ENCODE measurements around the gene PYGO2.

PYGO2 gene

DNA sequence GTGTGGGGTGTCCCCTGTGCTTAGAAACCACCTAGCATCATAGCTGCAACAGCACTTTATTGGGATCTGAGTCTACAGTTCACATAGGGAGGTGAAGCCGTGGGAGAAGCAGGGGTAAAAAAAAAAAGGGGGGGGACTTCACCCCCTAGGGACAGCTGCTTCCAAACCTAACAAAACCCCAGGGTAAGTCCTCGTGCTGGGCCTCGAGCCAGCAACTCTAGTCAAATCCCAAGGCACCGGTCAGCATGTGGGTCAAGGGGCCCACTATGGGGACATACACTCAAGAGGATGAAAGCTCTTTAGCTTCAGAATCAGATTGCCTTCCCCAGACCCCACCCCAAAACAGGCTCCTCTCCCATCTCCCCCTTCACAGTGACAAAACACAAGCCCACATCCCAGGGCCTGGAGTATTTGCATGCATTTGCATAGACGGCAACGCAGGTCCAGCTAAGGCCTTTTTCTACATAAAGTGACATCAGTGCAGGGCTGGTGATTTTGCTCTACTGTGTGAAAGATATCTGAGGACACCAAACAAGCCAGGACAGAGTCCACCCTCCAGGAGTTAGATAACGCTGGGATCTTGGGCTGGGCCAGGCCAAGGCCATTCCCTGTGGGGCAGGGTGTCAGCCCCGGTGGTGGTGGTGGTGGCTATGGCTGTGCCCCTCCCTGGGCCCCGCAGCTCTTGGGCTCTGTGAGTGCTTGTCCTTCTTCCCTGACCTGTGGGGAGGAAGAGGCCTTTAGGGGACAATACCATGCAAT lies 17.0 kb downstream of the PYGO2 start:
- no peaks in the 10 kb centered on the region for H3K36me3 ChIP-seq (ENCODE audit: insufficient read depth, low read depth, low read length)
- no peaks in the 10 kb centered on the region for H3K27me3 ChIP-seq (ENCODE audit: insufficient read depth, low read length)
- no peak overlapping the region for H3K27ac ChIP-seq (ENCODE audit: low read length)
- no peak overlapping the region for H3K4me3 ChIP-seq (ENCODE audit: low read length)
- peaks cover 8% of the 10 kb centered on the region; the same call in 1 of the 2 replicates for H3K4me1 ChIP-seq (ENCODE audit: insufficient read depth, low read length)
- no peak overlapping the region for H3K9ac ChIP-seq (ENCODE audit: low read depth, low read length)
- no peaks in the 10 kb centered on the region for H3K9me3 ChIP-seq (ENCODE audit: insufficient read depth, low read depth, low read length)

DNA sequence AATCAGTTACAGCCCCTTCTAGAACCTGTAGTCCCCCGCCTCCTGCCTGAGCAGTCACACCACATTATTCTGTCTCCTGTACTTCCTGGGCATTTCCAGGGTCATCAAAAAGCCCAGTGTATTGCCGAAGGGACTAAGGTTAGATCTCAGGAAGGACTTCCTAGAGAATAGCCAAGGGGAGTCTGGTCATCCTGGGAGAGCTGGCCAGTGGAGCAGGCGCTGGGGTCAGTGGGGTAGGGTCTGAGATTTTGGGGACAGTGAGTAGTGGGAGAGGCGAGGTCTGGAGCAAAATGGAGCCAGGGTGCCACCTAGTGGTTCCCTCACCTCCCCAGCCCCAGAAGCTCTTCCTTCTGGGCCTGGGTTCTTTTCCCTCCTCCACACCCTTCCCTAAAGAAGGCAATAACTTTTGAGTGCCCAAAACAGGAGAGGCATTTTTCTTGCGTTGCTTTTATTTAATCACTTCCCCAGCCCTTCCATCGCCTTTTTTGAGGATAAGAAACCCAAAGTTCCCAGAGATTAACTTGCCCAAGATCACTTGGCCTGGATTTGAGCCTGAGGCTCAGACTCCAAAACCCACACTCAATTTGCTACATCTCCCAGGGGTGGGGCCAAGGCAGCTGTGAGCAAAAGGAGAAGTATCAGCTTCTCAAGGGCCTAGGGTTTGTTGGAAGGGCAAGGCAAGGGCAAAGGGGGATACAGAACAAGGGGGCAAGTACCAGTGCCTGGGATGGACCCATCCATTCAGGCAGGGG lies 17.8 kb downstream of the PYGO2 start:
- Histone ChIP-seq H3K9ac (ENCODE audit: low read depth, low read length) (no peak overlapping the region), H3K27ac (ENCODE audit: low read length) (no peak overlapping the region), H3K4me3 (ENCODE audit: low read length) (no peak overlapping the region), H3K27me3 (ENCODE audit: insufficient read depth, low read length) (no peaks in the 10 kb centered on the region), H3K4me1 (ENCODE audit: insufficient read depth, low read length) (peaks cover 8% of the 10 kb centered on the region; the same call in 1 of the 2 replicates), H3K36me3 (ENCODE audit: insufficient read depth, low read depth, low read length) (no peaks in the 10 kb centered on the region), H3K9me3 (ENCODE audit: insufficient read depth, low read depth, low read length) (no peaks in the 10 kb centered on the region)

DNA sequence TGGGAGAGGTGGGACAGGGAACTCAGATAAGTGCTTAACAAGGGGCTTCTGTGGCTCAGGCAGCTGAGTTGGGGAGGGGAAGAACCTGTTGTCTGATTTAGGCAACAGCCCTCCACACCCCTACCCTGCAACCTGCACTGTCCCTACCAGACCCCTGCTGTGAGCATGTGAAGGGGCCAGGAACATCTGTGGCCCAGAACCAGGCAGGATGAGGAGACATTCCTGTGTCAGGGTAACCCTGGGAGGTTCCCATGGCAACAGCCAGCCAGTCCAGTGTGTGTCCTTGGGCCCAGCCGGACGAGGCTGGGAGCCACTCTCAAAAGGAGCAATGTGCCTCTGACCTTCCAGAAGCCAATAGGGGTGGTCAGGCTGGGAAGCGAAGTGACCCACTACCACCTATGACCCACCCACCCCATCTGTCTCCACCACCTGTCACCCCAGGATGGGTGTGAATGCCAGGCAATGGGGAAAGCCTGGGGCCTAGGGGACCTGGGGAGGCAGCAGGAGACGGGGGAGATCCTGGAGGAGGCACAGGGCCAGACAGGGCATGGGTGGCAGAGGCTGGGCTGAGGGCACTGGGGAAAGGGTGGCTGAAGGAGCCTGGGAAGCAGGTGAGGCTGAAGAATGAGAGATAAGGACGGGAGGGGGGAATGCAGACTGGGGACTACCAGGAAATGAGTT lies 20.1 kb downstream of the PYGO2 start:
- Histone ChIP-seq H3K4me1 (ENCODE audit: insufficient read depth, low read length) (peaks cover 8% of the 10 kb centered on the region; the same call in 1 of the 2 replicates), H3K27me3 (ENCODE audit: insufficient read depth, low read length) (no peaks in the 10 kb centered on the region), H3K9me3 (ENCODE audit: insufficient read depth, low read depth, low read length) (no peaks in the 10 kb centered on the region), H3K4me3 (ENCODE audit: low read length) (no peak overlapping the region), H3K9ac (ENCODE audit: low read depth, low read length) (no peak overlapping the region), H3K36me3 (ENCODE audit: insufficient read depth, low read depth, low read length) (no peaks in the 10 kb centered on the region), H3K27ac (ENCODE audit: low read length) (no peak overlapping the region)

DNA sequence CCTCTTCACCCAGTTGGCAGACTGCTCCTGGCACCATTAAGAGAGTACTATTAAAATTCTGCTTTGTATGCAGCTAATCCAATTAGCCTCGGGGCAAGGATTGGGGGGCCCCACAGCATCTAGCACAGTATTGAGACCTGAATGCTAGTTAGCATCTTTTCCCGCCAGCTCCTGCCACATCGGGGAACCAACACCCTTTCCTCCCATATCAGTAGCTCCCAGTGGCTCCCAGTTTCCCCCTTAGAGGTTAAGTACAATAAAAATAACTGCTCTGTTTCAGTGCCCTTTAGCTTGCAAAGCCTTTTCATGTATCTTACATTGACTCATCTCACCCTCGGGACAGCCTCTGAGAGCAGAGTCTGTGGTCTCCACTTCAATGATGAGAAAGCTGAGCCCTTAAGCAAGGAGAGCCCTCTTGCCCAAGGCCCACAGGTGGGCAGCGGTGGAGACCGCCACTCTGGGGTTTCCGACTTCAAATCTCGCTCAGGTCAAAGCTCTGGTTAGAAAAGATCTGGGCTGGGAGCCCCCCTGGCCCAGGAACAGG lies 20.9 kb downstream of the PYGO2 start:
- no peak overlapping the region for H3K9ac ChIP-seq (ENCODE audit: low read depth, low read length)
- no peak overlapping the region for H3K4me3 ChIP-seq (ENCODE audit: low read length)
- no peak overlapping the region for H3K27ac ChIP-seq (ENCODE audit: low read length)
- H3K4me1 ChIP-seq (ENCODE audit: insufficient read depth, low read length) = peaks cover 10% of the 10 kb centered on the region; the same call in 1 of the 2 replicates
- H3K9me3 ChIP-seq (ENCODE audit: insufficient read depth, low read depth, low read length) = no peaks in the 10 kb centered on the region
- H3K36me3 ChIP-seq (ENCODE audit: insufficient read depth, low read depth, low read length) = no peaks in the 10 kb centered on the region
- peaks cover 3% of the 10 kb centered on the region; the same call in 1 of the 2 replicates for H3K27me3 ChIP-seq (ENCODE audit: insufficient read depth, low read length)

DNA sequence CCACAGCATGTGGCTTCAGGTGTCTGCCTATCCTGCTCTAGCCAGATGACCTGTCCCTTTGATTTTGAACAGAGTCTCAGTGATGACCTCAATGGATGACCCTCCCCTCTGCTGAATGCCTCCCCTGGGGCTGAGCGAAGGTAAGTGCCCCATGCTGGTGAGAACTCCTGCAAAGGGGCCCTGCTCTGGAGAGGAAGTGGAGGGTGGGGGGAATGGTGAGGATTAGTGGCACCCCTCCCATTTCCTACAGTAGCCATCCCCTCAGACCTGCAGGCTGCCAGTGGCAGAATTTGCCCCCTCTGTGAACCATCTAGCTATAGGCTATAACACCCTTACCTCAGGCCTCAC lies 21.4 kb downstream of the PYGO2 start:
- no peaks in the 10 kb centered on the region for H3K36me3 ChIP-seq (ENCODE audit: insufficient read depth, low read depth, low read length)
- H3K27me3 ChIP-seq (ENCODE audit: insufficient read depth, low read length) = peaks cover 5% of the 10 kb centered on the region; the same call in 1 of the 2 replicates
- H3K9me3 ChIP-seq (ENCODE audit: insufficient read depth, low read depth, low read length) = no peaks in the 10 kb centered on the region
- H3K9ac ChIP-seq (ENCODE audit: low read depth, low read length) = no peak overlapping the region
- no peak overlapping the region for H3K27ac ChIP-seq (ENCODE audit: low read length)
- H3K4me1 ChIP-seq (ENCODE audit: insufficient read depth, low read length) = peaks cover 10% of the 10 kb centered on the region; the same call in 1 of the 2 replicates
- no peak overlapping the region for H3K4me3 ChIP-seq (ENCODE audit: low read length)

DNA sequence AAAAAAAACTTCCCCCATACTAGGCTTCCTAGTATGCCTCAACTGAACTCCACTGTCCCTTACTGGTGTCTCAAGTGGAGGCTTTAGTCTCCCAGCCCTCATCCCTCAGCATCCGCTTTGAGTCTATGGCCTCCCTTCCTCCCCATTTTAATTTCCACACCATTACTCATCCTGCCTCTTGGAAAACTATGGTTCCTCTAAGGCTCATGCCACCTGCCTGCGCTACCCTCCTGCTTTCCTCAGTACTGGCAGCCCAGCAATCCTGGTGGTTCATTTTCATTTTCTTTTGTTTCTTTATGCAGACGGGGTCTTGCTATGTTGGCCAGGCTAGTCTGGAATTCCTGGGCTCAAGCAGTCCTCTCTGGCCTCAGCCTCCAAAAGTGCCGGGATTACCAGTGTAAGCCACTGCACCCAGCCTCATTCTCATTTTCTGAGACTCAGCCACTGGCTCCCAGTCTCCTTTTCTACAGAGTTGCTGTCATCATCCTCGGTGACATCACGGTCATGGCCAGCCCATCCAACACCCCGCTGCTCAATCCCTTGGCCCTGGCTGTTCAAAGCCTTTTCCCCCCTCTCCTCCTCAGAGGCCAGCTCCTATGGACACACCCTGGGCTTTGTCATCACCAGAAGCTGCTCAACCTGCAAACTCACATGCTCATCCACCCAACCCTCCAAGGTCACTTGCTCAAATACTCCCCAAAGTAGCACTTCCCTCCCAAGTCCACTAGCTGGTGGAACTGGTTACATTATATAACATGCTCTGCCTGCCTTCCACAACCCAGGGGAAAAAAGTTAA lies 22.8 kb downstream of the PYGO2 start:
- Histone ChIP-seq H3K27ac (ENCODE audit: low read length) (no peak overlapping the region), H3K9me3 (ENCODE audit: insufficient read depth, low read depth, low read length) (no peaks in the 10 kb centered on the region), H3K9ac (ENCODE audit: low read depth, low read length) (no peak overlapping the region), H3K27me3 (ENCODE audit: insufficient read depth, low read length) (peaks cover 5% of the 10 kb centered on the region; the same call in 1 of the 2 replicates), H3K4me1 (ENCODE audit: insufficient read depth, low read length) (peaks cover 10% of the 10 kb centered on the region; the same call in 1 of the 2 replicates), H3K36me3 (ENCODE audit: insufficient read depth, low read depth, low read length) (no peaks in the 10 kb centered on the region), H3K4me3 (ENCODE audit: low read length) (no peak overlapping the region)

DNA sequence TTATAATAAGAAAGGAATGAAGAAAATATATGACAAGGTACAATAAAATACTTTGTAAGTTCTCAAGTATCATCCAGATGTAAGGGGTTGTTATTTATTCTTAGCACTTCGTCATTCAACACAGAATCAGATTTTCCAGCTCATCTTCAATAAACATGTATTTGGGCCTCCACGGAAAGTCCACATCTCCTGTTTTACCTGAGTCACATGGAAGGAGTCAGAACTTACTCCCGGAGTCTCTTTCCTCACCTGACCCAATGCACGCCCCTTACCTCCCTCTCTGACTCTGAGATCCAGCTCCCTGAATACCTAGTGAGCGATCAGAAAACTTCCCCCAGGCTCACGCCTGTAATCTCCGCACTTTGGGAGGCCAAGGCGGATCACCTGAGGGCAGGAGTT lies 23.6 kb downstream of the PYGO2 start:
- peak overlapping the region; percentile 73; the same call in 1 of the 2 replicates for H3K4me3 ChIP-seq (ENCODE audit: low read length)
- peaks cover 5% of the 10 kb centered on the region; the same call in 1 of the 2 replicates for H3K27me3 ChIP-seq (ENCODE audit: insufficient read depth, low read length)
- no peaks in the 10 kb centered on the region for H3K9me3 ChIP-seq (ENCODE audit: insufficient read depth, low read depth, low read length)
- H3K27ac ChIP-seq (ENCODE audit: low read length) = no peak overlapping the region
- peak overlapping the region; percentile 97; the same call in 1 of the 2 replicates for H3K9ac ChIP-seq (ENCODE audit: low read depth, low read length)
- no peaks in the 10 kb centered on the region for H3K36me3 ChIP-seq (ENCODE audit: insufficient read depth, low read depth, low read length)
- peaks cover 10% of the 10 kb centered on the region; the same call in 1 of the 2 replicates for H3K4me1 ChIP-seq (ENCODE audit: insufficient read depth, low read length)

DNA sequence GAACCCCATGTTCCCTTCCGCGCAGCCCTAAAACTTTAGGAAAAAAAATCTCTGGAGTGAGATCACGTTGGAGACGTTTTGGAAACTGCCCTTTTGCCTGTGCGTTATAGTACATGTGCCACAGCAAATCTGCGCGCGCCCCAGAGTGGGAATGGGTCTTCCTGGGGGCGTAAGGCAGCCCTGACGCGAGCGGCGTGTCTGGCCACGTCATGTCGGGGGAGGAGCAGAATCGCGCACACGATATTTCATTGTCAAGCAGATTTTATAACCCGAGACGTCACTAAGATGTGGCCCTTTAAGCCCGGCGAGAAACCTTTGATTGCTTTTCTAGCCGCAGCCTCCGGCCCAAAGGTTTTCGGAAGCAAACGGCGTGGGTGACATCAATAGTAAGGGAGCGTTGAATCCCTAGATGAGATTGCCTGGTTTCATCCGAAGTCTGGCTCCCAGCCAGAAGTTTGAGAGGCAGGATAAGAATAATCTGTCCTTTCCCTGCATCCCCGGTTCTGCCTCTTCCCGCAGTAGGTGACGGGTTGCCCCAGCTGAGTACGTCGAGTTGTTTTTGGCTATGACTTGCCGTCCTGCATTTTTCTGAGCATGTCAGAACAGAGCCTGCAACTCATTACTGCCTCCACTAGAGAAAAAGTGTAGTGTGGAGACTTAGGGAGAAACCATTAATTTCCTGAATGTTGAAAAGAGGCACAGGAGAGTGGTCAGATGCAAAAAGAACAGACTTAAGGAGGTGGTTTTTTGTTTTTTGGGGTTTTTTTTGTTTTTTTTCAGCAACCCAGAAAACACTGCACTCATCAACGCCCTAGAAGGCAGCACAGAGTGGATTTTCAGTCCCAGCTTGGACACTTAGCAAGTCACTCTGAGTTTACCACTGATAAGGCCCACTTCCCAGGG lies 24.2 kb downstream of the PYGO2 start:
- peaks cover 5% of the 10 kb centered on the region; the same call in 1 of the 2 replicates for H3K27me3 ChIP-seq (ENCODE audit: insufficient read depth, low read length)
- H3K9me3 ChIP-seq (ENCODE audit: insufficient read depth, low read depth, low read length) = no peaks in the 10 kb centered on the region
- H3K27ac ChIP-seq (ENCODE audit: low read length) = peak overlapping the region; percentile 93
- peaks cover 10% of the 10 kb centered on the region; the same call in 1 of the 2 replicates for H3K4me1 ChIP-seq (ENCODE audit: insufficient read depth, low read length)
- H3K36me3 ChIP-seq (ENCODE audit: insufficient read depth, low read depth, low read length) = no peaks in the 10 kb centered on the region
- H3K4me3 ChIP-seq (ENCODE audit: low read length) = peak overlapping the region; percentile 73
- H3K9ac ChIP-seq (ENCODE audit: low read depth, low read length) = peak overlapping the region; percentile 97

DNA sequence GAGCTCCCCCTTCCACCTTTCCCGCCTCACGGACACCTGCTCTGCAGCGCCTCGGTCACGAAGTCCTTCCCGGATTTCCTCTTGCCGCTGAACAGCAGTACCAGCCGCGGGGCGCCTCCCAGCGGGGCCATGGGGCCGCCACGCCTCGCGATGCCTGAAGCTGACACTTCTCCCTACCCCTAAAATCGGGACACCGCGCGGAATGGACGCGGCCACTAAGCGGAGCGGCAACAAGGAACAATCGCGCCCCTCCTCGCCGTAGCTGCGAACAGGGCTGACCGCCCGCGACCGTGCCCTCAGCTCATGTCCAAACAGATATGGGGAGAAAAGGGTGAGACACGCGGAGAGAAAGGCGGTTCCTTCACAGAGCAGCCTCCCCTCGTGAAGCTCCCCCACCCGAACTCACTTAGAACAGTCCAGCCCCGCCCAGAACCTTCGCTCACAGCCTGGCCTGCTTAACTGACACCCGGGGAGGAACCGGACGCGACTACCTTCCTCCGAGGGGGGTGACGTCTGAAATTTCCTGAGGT lies 25.0 kb downstream of the PYGO2 start, which contains the start of gene PMVK:
Gene PMVK (minus strand): TSS at position 165 of the 530 bp plus-strand sequence. CDS start 34 bp downstream, at position 131.
- H3K4me1 ChIP-seq (ENCODE audit: insufficient read depth, low read length) = peaks cover 10% of the 10 kb centered on the region; the same call in 1 of the 2 replicates
- H3K27me3 ChIP-seq (ENCODE audit: insufficient read depth, low read length) = peaks cover 5% of the 10 kb centered on the region; the same call in 1 of the 2 replicates
- H3K4me3 ChIP-seq (ENCODE audit: low read length) = peak within 1 kb of the TSS; percentile 73

More for the DNA sequence above, 25.0 kb downstream of the PYGO2 start, which contains the start of gene PMVK:
- H3K9ac ChIP-seq (ENCODE audit: low read depth, low read length) = peak within 1 kb of the TSS; percentile 97
- peak within 1 kb of the TSS; percentile 93 for H3K27ac ChIP-seq (ENCODE audit: low read length)
- H3K9me3 ChIP-seq (ENCODE audit: insufficient read depth, low read depth, low read length) = no peaks in the 10 kb centered on the region
- no peaks in the 10 kb centered on the region for H3K36me3 ChIP-seq (ENCODE audit: insufficient read depth, low read depth, low read length)

Measured in iPS-20b (cell line).